ENCODE results near the gene PFN3. TPM values are rescaled to one million over a fixed set of nuclear protein-coding genes. Genes with fewer than 3 reads are reported as not detected.

PFN3 gene
- total and polyA plus RNA-seq, 2 of the 13 experiments (the other 11 are each of a cell fraction or from before 2014, with no cell fraction given): not detected

- TF ChIP-seq ETS1 (CRISPR knock-in tag; IDR thresholded peaks at IDR 0.05): 0 out of 2 replicates have a peak, but pooled peaks have one; percentile 13
- no peak for TF ChIP-seq LRRFIP1 (CRISPR knock-in tag; conservative IDR thresholded peaks at IDR 0.05)
- TF ChIP-seq POGK (CRISPR knock-in tag; conservative IDR thresholded peaks at IDR 0.05): 0 out of 2 replicates have a peak, but pooled peaks have one; percentile 21
- TF ChIP-seq DR1 (CRISPR knock-in tag; IDR thresholded peaks at IDR 0.05): 0 out of 2 replicates have a peak, but pooled peaks have one; percentile 50
- no peak for TF ChIP-seq ZNF282 (IDR thresholded peaks at IDR 0.05; ENCODE audit: partially characterized antibody)
- TF ChIP-seq RARA (CRISPR knock-in tag; IDR thresholded peaks at IDR 0.05): peak; percentile 34; the same call in 1 of the 2 replicates
- TF ChIP-seq SMAD9 (CRISPR knock-in tag; IDR thresholded peaks at IDR 0.05): peak; percentile 50; the same call in 1 of the 2 replicates
- TF ChIP-seq HNF1A (IDR thresholded peaks at IDR 0.05; ENCODE audit: low read depth): no peak
- TF ChIP-seq HNF1A (CRISPR knock-in tag; IDR thresholded peaks at IDR 0.05; ENCODE audit: borderline replicate concordance): peak; percentile 33; the same call in 1 of the 2 replicates
- TF ChIP-seq MYNN (CRISPR knock-in tag; IDR thresholded peaks at IDR 0.05; ENCODE audit: low read depth): peak; percentile 84; the same call in 1 of the 2 replicates
- no peak for TF ChIP-seq TRAFD1 (CRISPR knock-in tag; IDR thresholded peaks at IDR 0.05; ENCODE audit: borderline replicate concordance)
- TF ChIP-seq NFYB (CRISPR knock-in tag; IDR thresholded peaks at IDR 0.05): peak; percentile 91
- peak; percentile 77; the same call in 1 of the 2 replicates for TF ChIP-seq KDM4B (CRISPR knock-in tag; IDR thresholded peaks at IDR 0.05)
- peak; percentile 55; the same call in 1 of the 2 replicates for TF ChIP-seq HDAC2 (CRISPR knock-in tag; IDR thresholded peaks at IDR 0.05)
These were observed 25.5 kb upstream of the PFN3 start (continued) for GRCh38 chr5:177425801-177426565.

All from HepG2 (cell line).